HepG2 (cell line): ENCODE measurements around the gene C17orf58. TPM values are rescaled to one million over a fixed set of nuclear protein-coding genes. Genes with fewer than 3 reads are reported as not detected.

ENCODE experiments used
- ARNT2 ChIP-seq: sonication (generic); formaldehyde crosslinking; IDR thresholded peaks from 2 replicates; pipeline ENCODE4 v1.8.0; 2022; ENCODE audit warnings: mild to moderate bottlenecking, low read depth, missing genetic modification reagents, moderate library complexity
- E2F5 ChIP-seq: sonication (generic); formaldehyde crosslinking; conservative IDR thresholded peaks from 2 replicates; pipeline ENCODE4 v1.4.0; 2020; ENCODE audit warnings: missing genetic modification reagents
- ESRRA ChIP-seq: sonication (generic); formaldehyde crosslinking; IDR thresholded peaks from 2 replicates; pipeline ENCODE4 v1.5.1; 2020; ENCODE audit warnings: mild to moderate bottlenecking, low read depth, missing genetic modification reagents
- ETV5 ChIP-seq: IDR thresholded peaks from 2 replicates; pipeline ENCODE4 v1.6.1; 2018; ENCODE audit warnings: missing biosample characterization, missing genetic modification reagents, inconsistent platforms, borderline replicate concordance
- GATAD2A ChIP-seq: IDR thresholded peaks from 2 replicates; pipeline ENCODE4 v1.6.1; 2016
- HOXA3 ChIP-seq: sonication (generic); formaldehyde crosslinking; IDR thresholded peaks from 2 replicates; pipeline ENCODE4 v1.5.0; 2020; ENCODE audit warnings: missing genetic modification reagents
- MED13 ChIP-seq: sonication (generic); formaldehyde crosslinking; IDR thresholded peaks from 2 replicates; pipeline ENCODE4 v1.5.0; 2020; ENCODE audit warnings: missing genetic modification reagents
- MXI1 ChIP-seq: IDR thresholded peaks from 3 replicates; pipeline ENCODE4 v1.6.1; 2012; ENCODE audit warnings: low read depth, low read length, inconsistent platforms, borderline replicate concordance
- NR3C1 ChIP-seq: sonication (generic); formaldehyde crosslinking; IDR thresholded peaks from 2 replicates; pipeline ENCODE4 v1.4.0; 2020; ENCODE audit warnings: missing genetic modification reagents
- PRPF4 ChIP-seq: fragments of 200-400 bp; formaldehyde crosslinking; IDR thresholded peaks from 2 replicates; pipeline ENCODE4 v1.6.1; 2016; ENCODE audit warnings: low read length, low read depth; ENCODE audit not compliant: poor library complexity, severe bottlenecking
- REL ChIP-seq: sonication (generic); formaldehyde crosslinking; conservative IDR thresholded peaks from 2 replicates; pipeline ENCODE4 v1.8.0; 2022; ENCODE audit warnings: mild to moderate bottlenecking, missing genetic modification reagents, moderate library complexity
- SAP130 ChIP-seq: IDR thresholded peaks from 2 replicates; pipeline ENCODE4 v1.6.1; 2016; ENCODE audit warnings: low read depth
- SMAD3 ChIP-seq: sonication (generic); formaldehyde crosslinking; IDR thresholded peaks from 2 replicates; pipeline ENCODE4 v1.4.0; 2020; ENCODE audit warnings: missing genetic modification reagents
- THAP11 ChIP-seq: IDR thresholded peaks from 2 replicates; pipeline ENCODE4 v1.6.1; 2016; ENCODE audit warnings: missing biosample characterization, missing genetic modification reagents
- ZBTB1 ChIP-seq: sonication (generic); formaldehyde crosslinking; IDR thresholded peaks from 2 replicates; pipeline ENCODE4 v1.4.0; 2020; ENCODE audit warnings: missing genetic modification reagents, borderline replicate concordance
- ZC3H4 ChIP-seq: sonication (generic); formaldehyde crosslinking; IDR thresholded peaks from 2 replicates; pipeline ENCODE4 v1.4.0; 2020; ENCODE audit warnings: missing genetic modification reagents, borderline replicate concordance
- ZHX1 ChIP-seq: sonication (generic); formaldehyde crosslinking; IDR thresholded peaks from 2 replicates; pipeline ENCODE4 v1.8.1; 2022; ENCODE audit warnings: low read depth, mild to moderate bottlenecking, missing genetic modification reagents
- ZMAT5 ChIP-seq: sonication (generic); formaldehyde crosslinking; IDR thresholded peaks from 2 replicates; pipeline ENCODE4 v1.5.0; 2020; ENCODE audit warnings: mild to moderate bottlenecking, low read depth, missing genetic modification reagents, borderline replicate concordance
- ZNF572 ChIP-seq: sonication (generic); formaldehyde crosslinking; IDR thresholded peaks from 2 replicates; pipeline ENCODE4 v1.5.1; 2020; ENCODE audit warnings: mild to moderate bottlenecking, missing genetic modification reagents
- ZNF850 ChIP-seq: sonication (generic); formaldehyde crosslinking; conservative IDR thresholded peaks from 2 replicates; pipeline ENCODE4 v1.9.0; 2021; ENCODE audit warnings: mild to moderate bottlenecking, missing genetic modification reagents
- polyA plus RNA-seq, 8 experiments: library from polyadenylated mRNA; depleted of rRNA in 3 of 8; stranded (reverse) in 7 of 8; unstranded in 1 of 8; fragments of >200 nt; fragmentation: Illumina TruSeq in 4 of 8; extraction: Trizol in 4 of 8; gene quantifications; 2 replicates each; pipeline versions ENCODE4 v1.2.1 to v1.2.3, GENCODE V29; 2011 to 2016; ENCODE audit warnings: low read depth in 4 of 8, missing spikeins in 1 of 8, mixed read lengths in 1 of 8; ENCODE audit not compliant: insufficient read depth in 1 of 8
- total RNA-seq, 5 experiments: library from RNA; depleted of rRNA; stranded (reverse); fragments of >200 nt; fragmentation: Illumina TruSeq; extraction: Trizol; gene quantifications; 2 replicates each; pipeline ENCODE4 v1.2.3, GENCODE V29; 2016; ENCODE audit warnings: low read depth in 1 of 5
- TF ChIP-seq, protein P1 (sequence below): sonication (generic); formaldehyde crosslinking; IDR thresholded peaks from 2 replicates; pipeline ENCODE4 v1.4.0; 2020; ENCODE audit warnings: missing genetic modification reagents

The C17orf58 gene
- total and polyA plus RNA-seq, 2 of the 13 experiments (the other 11 are each of a cell fraction or from before 2014, with no cell fraction given), result 15.6 to 15.8 TPM

DNA sequence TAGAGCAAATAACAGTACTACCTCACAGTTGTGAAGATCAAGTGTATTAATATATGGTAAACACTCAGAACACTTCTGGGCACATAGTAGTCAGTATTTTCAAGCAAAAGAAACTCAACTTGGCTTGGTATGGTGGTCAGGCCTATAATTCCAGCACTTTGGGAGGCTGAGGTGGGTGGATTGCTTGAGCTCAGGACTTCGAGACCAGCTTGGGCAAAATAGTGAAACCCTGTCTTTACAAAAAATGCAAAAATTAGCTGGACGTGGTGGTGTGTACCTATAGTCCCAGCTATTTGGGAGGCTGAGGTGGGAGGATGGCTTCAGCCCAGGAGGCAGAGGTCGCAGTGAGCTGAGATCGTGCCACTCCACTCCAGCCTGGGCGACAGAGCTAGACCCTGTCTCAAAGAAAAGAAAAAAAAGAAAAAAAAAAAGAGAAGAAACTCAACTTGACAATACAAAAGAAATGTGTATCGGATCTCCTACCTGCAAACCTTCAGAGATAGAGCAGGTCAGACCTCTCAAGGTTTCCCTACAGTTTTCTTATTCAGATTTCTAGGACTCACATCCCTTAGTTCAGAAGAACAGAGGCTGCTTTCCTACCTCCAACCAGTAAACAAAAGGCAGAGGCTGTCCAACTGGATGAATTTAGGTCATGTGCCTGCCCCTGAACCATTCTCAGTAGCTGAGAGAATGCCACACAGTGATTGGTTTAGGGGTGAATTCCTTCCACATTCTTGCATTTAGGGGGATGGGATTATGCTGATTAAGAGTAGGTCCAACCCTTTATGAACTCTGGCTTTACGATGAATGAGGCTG, 37.6 kb upstream of the C17orf58 start (continued):
- TF ChIP-seq ETV5 (CRISPR knock-in tag), result 0 out of 2 replicates have a peak, but pooled peaks have one; percentile 13
- no peak for TF ChIP-seq PRPF4
- no peak for TF ChIP-seq ZHX1 (CRISPR knock-in tag)
- TF ChIP-seq GATAD2A (CRISPR knock-in tag), result 0 out of 2 replicates have a peak, but pooled peaks have one; percentile 8
- no peak for TF ChIP-seq MED13 (CRISPR knock-in tag)
- no peak for TF ChIP-seq ZNF572 (CRISPR knock-in tag)
- TF ChIP-seq REL (CRISPR knock-in tag), result no peak
- no peak for TF ChIP-seq ZBTB1 (CRISPR knock-in tag)
- TF ChIP-seq HOXA3, result no peak
- TF ChIP-seq E2F5 (CRISPR knock-in tag), result no peak
- TF ChIP-seq ZC3H4, result no peak; the same call in 1 of the 2 replicates
- TF ChIP-seq ARNT2 (CRISPR knock-in tag), result no peak
- TF ChIP-seq ESRRA (CRISPR knock-in tag), result no peak
- no peak for TF ChIP-seq ZNF850 (CRISPR knock-in tag)
- TF ChIP-seq SMAD3 (CRISPR knock-in tag), result no peak
- 0 out of 3 replicates have a peak, but pooled peaks have one; percentile 18 for TF ChIP-seq MXI1
- peak; percentile 69 for TF ChIP-seq SAP130 (CRISPR knock-in tag)
- no peak for TF ChIP-seq THAP11 (CRISPR knock-in tag)
- TF ChIP-seq ZMAT5 (CRISPR knock-in tag), result no peak
- TF ChIP-seq NR3C1, result no peak
- TF ChIP-seq, protein P1, sequence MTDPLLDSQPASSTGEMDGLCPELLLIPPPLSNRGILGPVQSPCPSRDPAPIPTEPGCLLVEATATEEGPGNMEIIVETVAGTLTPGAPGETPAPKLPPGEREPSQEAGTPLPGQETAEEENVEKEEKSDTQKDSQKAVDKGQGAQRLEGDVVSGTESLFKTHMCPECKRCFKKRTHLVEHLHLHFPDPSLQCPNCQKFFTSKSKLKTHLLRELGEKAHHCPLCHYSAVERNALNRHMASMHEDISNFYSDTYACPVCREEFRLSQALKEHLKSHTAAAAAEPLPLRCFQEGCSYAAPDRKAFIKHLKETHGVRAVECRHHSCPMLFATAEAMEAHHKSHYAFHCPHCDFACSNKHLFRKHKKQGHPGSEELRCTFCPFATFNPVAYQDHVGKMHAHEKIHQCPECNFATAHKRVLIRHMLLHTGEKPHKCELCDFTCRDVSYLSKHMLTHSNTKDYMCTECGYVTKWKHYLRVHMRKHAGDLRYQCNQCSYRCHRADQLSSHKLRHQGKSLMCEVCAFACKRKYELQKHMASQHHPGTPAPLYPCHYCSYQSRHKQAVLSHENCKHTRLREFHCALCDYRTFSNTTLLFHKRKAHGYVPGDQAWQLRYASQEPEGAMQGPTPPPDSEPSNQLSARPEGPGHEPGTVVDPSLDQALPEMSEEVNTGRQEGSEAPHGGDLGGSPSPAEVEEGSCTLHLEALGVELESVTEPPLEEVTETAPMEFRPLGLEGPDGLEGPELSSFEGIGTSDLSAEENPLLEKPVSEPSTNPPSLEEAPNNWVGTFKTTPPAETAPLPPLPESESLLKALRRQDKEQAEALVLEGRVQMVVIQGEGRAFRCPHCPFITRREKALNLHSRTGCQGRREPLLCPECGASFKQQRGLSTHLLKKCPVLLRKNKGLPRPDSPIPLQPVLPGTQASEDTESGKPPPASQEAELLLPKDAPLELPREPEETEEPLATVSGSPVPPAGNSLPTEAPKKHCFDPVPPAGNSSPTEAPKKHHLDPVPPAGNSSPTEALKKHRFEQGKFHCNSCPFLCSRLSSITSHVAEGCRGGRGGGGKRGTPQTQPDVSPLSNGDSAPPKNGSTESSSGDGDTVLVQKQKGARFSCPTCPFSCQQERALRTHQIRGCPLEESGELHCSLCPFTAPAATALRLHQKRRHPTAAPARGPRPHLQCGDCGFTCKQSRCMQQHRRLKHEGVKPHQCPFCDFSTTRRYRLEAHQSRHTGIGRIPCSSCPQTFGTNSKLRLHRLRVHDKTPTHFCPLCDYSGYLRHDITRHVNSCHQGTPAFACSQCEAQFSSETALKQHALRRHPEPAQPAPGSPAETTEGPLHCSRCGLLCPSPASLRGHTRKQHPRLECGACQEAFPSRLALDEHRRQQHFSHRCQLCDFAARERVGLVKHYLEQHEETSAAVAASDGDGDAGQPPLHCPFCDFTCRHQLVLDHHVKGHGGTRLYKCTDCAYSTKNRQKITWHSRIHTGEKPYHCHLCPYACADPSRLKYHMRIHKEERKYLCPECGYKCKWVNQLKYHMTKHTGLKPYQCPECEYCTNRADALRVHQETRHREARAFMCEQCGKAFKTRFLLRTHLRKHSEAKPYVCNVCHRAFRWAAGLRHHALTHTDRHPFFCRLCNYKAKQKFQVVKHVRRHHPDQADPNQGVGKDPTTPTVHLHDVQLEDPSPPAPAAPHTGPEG, result no peak
